Mesothelial cell of epicardium (in vitro differentiated cells): ENCODE results near the gene PDXDC1. TPM values are rescaled to one million over a fixed set of nuclear protein-coding genes. Genes with fewer than 3 reads are reported as not detected.
"Not testable (repeated sequence)": the region's sequence is repeated elsewhere in the genome, so short reads cannot be mapped to it uniquely, and the experiment has no call there.

Experiments
- DNase-seq, 2 experiments: peaks; one replicate each; pipeline ENCODE4 v3.0.0; 2021; ENCODE audit warnings: low spot score in 2 of 2; ENCODE audit not compliant: unreplicated experiment in 2 of 2
- H3K27ac Mint-ChIP-seq: 2 replicates; pipeline ENCODE4 v1.8.0; 2021; ENCODE audit warnings: mixed read lengths
- H3K27me3 Mint-ChIP-seq: 2 replicates; pipeline ENCODE4 v1.8.0; 2021; ENCODE audit warnings: low read depth, mixed read lengths
- H3K36me3 Mint-ChIP-seq: 2 replicates; pipeline ENCODE4 v1.8.0; 2021; ENCODE audit warnings: mixed read lengths
- H3K4me1 Mint-ChIP-seq: 2 replicates; pipeline ENCODE4 v1.8.0; 2021; ENCODE audit warnings: mixed read lengths
- H3K4me3 Mint-ChIP-seq: 2 replicates; pipeline ENCODE4 v1.8.0; 2021; ENCODE audit warnings: mild to moderate bottlenecking, moderate library complexity, mixed read lengths
- H3K9me3 Mint-ChIP-seq: 2 replicates; pipeline ENCODE4 v1.8.0; 2021; ENCODE audit warnings: mixed read lengths
- CTCF ChIP-seq: fragments of 200-600 bp; sonication (generic); IDR thresholded peaks from one replicate; pipeline ENCODE4 v1.5.0; 2021; ENCODE audit warnings: antibody characterized with exemption; ENCODE audit not compliant: unreplicated experiment
- total RNA-seq: library from RNA; stranded (reverse); gene quantifications from 3 replicates; pipeline ENCODE4 v1.2.1, GENCODE V29; 2021

Gene PDXDC1
- total RNA-seq, 1 donor from 2014 or later = 115 TPM

DNA sequence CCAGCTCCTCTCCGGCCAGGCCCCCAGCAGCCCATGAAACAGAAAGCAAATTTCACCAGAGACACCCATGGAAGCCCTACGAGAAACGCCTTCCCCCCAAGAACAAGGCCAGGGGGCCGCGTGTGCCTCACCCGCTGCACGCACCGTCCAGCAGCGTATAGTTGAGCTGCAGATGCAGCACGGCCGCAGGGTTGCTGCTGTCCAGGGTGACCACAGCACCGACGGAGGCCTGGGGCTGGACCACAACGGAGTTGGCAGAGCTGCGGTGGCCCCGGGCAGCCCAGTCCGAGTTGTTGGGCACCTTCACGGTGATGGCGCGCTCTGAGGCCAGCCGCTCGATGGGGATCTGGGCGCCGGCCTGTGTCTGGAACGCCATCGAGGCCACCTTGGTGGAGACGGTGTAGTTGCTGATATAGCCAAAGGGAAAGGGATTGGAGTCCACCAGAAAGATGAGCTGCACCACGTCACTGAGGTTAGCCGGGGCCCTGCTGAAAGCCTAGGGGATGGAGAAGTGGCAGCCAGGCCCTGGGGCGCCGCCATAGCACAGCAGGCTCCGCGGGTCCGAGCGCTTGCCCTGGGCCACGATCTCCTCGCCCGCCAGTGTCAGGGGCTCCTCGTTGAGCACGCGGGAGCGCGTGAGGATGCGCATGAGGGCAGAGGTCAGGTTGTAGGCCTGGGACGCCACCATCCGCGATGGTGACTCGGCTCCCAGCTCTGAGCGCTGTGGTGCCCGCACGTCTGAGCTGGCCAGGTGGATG lies 156.3 kb downstream of the PDXDC1 start:
- H3K4me1 Mint-ChIP-seq, H3K4me3 Mint-ChIP-seq, H3K36me3 Mint-ChIP-seq, DNase-seq, H3K9me3 Mint-ChIP-seq, H3K27ac Mint-ChIP-seq, H3K27me3 Mint-ChIP-seq: not testable (repeated sequence)

GRCh38 chr16:15132719-15133428 lies 158.0 kb downstream of the PDXDC1 start:
- not testable (repeated sequence) for H3K36me3 Mint-ChIP-seq, H3K4me1 Mint-ChIP-seq, DNase-seq, H3K9me3 Mint-ChIP-seq, H3K27ac Mint-ChIP-seq, H3K27me3 Mint-ChIP-seq, H3K4me3 Mint-ChIP-seq

DNA sequence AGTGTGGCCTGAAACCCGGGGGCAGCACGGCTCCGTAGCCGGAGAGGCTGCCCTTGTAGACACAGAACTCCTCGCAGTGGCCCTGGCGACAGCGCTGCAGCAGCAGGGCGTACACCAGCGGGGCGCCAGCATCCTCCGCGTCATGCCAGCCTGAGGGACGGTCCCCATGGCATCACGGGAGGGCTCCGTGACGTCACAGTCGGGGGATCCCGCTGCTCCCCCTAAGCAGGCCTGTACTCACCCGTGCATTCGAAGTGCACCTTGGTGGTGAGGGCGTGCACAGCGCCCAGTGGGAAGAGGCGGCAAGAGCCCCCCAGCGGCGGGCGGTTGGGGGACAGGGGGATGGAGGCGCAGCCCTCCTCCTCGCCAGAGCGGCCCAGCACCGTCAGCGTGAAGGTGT lies 158.7 kb downstream of the PDXDC1 start:
- not testable (repeated sequence) for H3K36me3 Mint-ChIP-seq, DNase-seq, H3K27me3 Mint-ChIP-seq, H3K4me1 Mint-ChIP-seq, H3K9me3 Mint-ChIP-seq, H3K4me3 Mint-ChIP-seq, H3K27ac Mint-ChIP-seq

- H3K9me3 Mint-ChIP-seq, H3K27ac Mint-ChIP-seq, H3K36me3 Mint-ChIP-seq, DNase-seq, H3K4me1 Mint-ChIP-seq, H3K4me3 Mint-ChIP-seq, H3K27me3 Mint-ChIP-seq: not testable (repeated sequence)
Measured at GRCh38 chr16:15134752-15135482, 160.1 kb downstream of the PDXDC1 start.

DNA sequence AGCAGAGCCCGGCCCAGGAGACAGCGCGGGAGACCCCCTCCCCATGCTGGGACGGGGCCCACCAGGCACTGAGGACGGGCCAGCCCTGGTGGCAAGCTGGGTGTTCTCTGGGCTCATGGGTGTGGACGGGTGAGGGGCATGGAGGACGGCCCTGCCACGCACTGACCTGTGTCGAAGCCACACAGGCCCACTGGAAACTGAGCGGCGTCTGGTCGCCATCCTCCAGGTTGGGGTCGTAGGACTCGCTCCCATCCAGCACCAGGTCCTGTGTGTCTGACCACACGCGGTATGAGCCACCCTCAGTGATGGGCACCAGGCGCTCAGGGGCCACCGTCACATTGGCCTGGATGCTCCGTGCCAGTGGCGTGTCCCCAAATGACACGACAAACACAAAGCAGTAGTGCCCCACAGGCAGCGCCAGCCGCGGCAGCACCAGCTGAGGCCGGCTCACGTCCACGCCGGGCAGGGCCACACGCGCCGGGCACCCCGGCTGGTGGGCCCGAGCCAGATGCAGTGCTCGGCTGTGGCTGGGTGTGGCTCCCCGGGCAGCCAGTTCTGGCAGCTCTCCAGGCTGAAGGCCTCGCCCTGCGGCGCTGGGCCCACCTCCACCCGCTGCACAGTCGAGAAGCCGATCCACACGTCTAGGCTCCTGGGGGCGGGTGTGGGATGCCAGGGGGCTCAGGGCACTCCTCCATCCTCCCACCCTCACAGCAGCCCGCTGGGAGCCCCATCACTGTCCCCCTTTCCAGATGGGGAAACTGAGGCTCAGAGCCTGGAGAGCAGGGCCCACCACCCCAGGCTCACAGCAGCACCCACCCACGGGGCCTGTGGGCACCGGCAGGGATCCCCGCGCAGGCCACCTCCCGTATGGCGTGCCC lies 160.9 kb downstream of the PDXDC1 start:
- H3K4me3 Mint-ChIP-seq = not testable (repeated sequence)

DNA sequence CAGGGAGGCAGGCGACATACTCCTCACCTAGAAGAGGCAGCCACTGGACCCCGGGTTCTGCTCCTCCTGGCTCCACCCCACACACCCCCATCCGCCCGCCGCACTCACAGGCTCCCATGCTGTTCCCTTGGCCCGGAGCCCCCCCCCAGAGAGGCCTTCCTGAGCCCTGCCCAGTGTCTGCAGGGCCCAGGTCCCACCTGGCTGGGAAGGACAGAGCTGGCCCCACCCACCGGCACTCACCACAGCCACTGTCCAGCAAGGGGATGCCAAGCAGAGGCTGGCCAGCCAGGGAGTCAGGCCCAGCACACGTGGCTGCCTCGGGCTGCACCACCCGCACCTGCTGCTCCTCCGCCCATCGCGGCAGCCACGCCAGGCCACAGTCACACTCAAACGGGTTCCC lies 162.7 kb downstream of the PDXDC1 start:
- not testable (repeated sequence) for DNase-seq, H3K27me3 Mint-ChIP-seq, H3K4me3 Mint-ChIP-seq, H3K36me3 Mint-ChIP-seq, H3K4me1 Mint-ChIP-seq, H3K27ac Mint-ChIP-seq, H3K9me3 Mint-ChIP-seq

More for the DNA sequence above, 160.9 kb downstream of the PDXDC1 start:
- not testable (repeated sequence) for H3K4me1 Mint-ChIP-seq, H3K9me3 Mint-ChIP-seq, H3K27me3 Mint-ChIP-seq, H3K36me3 Mint-ChIP-seq, DNase-seq, H3K27ac Mint-ChIP-seq

GRCh38 chr16:15140444-15141365 lies 165.9 kb downstream of the PDXDC1 start:
- not testable (repeated sequence) for H3K27ac Mint-ChIP-seq, DNase-seq, H3K4me1 Mint-ChIP-seq, H3K4me3 Mint-ChIP-seq, H3K9me3 Mint-ChIP-seq, H3K36me3 Mint-ChIP-seq, H3K27me3 Mint-ChIP-seq

- DNase-seq = no peak
- Mint-ChIP-seq H3K36me3 (no peaks in the 10 kb centered on the region), H3K27ac (no peak overlapping the region), H3K27me3 (no peaks in the 10 kb centered on the region), H3K4me1 (peaks cover 12% of the 10 kb centered on the region), H3K4me3 (no peak overlapping the region), H3K9me3 (no peaks in the 10 kb centered on the region)
- TF ChIP-seq CTCF = no peak
Measured at GRCh38 chr16:15141586-15141985, 166.8 kb downstream of the PDXDC1 start.

DNA sequence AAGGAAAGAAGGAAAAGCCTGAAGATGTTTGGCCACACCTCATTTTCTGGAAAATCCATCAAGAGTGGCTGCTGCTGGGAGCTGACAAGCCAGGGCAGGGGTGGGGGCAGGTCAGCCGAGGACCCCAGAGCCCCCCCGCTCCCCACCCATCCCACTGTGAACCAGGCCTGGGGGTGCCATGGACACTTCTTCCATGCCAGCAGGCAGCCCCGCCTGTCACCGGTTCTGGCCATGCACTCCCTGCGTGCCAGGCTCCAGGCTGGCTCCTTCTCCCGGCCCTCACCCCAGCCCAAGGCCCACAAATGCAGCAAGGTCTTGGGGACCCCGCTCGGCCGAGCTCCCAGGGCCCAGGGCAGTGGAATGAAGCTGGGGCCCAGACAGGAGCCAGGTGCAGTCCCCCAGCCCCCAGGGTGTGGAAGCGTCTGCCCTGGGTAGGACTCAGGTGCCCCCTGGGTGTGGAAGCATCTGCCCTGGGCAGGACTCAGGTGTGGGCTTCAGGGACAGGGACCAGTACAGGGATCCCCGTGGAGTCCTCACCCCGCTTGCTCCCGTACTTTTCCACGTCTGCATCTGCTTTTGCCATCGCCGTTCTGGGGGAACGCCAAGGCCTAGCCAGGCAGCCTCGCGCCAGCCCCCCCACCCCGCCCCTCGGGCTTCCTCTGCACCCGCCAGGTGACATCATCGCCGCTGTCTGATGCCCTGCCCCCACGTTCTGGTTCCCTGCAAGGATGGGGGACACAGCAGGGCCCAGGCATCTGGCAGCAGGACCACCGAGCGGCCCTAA lies 167.5 kb downstream of the PDXDC1 start:
- not testable (repeated sequence) for H3K27ac Mint-ChIP-seq, DNase-seq, H3K9me3 Mint-ChIP-seq, H3K4me3 Mint-ChIP-seq, H3K27me3 Mint-ChIP-seq, H3K36me3 Mint-ChIP-seq
- H3K4me1 Mint-ChIP-seq = peaks cover 14% of the 10 kb centered on the region

GRCh38 chr16:15142891-15143600 lies 168.2 kb downstream of the PDXDC1 start:
- H3K9me3 Mint-ChIP-seq, DNase-seq, H3K27ac Mint-ChIP-seq, H3K36me3 Mint-ChIP-seq, H3K4me3 Mint-ChIP-seq, H3K27me3 Mint-ChIP-seq: not testable (repeated sequence)
- peaks cover 15% of the 10 kb centered on the region for H3K4me1 Mint-ChIP-seq
